ENCODE results near the gene DNASE2.

Gene DNASE2

DNA sequence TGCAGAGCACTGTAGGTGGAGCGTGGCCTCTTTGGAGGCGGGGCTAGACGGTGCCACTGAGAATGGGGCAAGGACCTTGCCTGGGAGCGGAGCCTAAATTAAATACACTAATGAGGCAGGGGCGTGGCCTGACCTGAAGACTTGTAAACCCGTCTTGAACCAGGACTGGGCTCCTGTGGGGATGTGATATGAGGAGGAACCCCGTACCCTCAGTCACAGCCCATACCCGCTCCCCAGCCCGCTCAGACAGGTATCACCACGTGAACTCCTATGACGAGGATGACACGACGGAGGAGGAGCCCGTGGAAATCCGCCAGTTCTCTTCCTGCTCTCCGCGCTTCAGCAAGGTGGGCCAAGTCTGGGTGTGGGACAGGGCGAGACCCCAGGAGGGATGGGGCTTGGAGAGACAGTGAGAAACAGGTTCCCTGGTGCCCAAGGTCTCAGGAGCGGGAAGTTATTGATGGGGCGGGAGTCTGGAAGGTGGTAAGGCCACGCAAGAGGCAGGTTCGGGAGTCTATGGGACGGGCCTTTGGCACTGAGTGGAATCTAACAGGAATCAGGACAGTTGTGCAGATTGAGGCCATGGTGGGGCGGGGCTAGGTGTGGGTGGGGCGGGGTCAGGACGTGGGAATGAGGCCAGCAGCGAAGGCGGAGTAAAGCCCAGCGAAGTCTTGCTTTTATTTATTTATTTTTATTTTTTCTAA lies 14.7 kb downstream of the DNASE2 start:
- no peak for DNase-seq (ENCODE audit: low read depth, low spot score)
- ChIA-PET CTCF (interaction anchor here (4.6 kb wide), 1 partner anchor 19 kb away, joined by 46 read pairs; no protein-coding TSS in a partner anchor), POLR2A (no interaction called here)
- TF ChIP-seq, protein P1, sequence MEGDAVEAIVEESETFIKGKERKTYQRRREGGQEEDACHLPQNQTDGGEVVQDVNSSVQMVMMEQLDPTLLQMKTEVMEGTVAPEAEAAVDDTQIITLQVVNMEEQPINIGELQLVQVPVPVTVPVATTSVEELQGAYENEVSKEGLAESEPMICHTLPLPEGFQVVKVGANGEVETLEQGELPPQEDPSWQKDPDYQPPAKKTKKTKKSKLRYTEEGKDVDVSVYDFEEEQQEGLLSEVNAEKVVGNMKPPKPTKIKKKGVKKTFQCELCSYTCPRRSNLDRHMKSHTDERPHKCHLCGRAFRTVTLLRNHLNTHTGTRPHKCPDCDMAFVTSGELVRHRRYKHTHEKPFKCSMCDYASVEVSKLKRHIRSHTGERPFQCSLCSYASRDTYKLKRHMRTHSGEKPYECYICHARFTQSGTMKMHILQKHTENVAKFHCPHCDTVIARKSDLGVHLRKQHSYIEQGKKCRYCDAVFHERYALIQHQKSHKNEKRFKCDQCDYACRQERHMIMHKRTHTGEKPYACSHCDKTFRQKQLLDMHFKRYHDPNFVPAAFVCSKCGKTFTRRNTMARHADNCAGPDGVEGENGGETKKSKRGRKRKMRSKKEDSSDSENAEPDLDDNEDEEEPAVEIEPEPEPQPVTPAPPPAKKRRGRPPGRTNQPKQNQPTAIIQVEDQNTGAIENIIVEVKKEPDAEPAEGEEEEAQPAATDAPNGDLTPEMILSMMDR (IDR thresholded peaks at IDR 0.05; ENCODE audit: insufficient read depth, low read length, missing control alignments): no peak
- no peak overlapping the region for H3K4me3 ChIP-seq (ENCODE audit: low read depth, low read length)

DNA sequence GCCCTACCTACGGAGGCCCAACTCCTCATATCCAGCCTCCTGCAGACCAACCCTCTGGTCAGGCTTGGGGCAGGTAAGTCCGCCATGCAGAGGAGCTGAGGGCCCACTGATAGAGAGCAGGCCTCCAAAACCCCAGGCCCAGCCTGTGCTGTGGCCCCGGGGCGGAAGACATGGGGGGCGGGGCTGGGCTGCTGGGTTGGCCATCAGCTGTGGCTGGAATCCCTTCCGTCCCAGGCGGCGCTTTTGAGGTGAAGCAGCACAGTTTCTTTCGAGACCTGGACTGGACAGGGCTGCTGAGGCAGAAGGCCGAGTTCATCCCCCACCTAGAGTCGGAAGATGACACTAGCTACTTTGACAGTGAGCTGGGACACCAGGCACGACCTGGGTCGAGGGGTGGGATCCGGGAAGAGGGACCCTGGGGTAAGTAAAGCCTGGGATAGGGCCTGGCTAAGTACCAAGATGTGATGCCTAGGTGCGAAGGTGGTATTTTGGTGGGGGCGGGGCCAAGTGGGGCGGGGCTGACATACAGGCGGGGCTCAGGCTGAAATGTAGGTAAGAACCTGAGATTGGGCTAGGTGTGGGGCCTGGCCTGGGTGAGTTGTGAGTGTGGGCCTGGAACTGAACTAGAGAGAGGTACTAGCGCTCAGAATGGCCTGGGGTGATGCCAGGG lies 15.4 kb downstream of the DNASE2 start:
- no peak for DNase-seq (ENCODE audit: low read depth, low spot score)
- CTCF ChIA-PET: interaction anchor here (4.6 kb wide), 1 partner anchor 19 kb away, joined by 46 read pairs; no protein-coding TSS in a partner anchor
- TF ChIP-seq, protein P1 (IDR thresholded peaks at IDR 0.05; ENCODE audit: insufficient read depth, low read length, missing control alignments): no peak
- POLR2A ChIA-PET: no interaction called here
- H3K4me3 ChIP-seq (ENCODE audit: low read depth, low read length): no peak overlapping the region

DNA sequence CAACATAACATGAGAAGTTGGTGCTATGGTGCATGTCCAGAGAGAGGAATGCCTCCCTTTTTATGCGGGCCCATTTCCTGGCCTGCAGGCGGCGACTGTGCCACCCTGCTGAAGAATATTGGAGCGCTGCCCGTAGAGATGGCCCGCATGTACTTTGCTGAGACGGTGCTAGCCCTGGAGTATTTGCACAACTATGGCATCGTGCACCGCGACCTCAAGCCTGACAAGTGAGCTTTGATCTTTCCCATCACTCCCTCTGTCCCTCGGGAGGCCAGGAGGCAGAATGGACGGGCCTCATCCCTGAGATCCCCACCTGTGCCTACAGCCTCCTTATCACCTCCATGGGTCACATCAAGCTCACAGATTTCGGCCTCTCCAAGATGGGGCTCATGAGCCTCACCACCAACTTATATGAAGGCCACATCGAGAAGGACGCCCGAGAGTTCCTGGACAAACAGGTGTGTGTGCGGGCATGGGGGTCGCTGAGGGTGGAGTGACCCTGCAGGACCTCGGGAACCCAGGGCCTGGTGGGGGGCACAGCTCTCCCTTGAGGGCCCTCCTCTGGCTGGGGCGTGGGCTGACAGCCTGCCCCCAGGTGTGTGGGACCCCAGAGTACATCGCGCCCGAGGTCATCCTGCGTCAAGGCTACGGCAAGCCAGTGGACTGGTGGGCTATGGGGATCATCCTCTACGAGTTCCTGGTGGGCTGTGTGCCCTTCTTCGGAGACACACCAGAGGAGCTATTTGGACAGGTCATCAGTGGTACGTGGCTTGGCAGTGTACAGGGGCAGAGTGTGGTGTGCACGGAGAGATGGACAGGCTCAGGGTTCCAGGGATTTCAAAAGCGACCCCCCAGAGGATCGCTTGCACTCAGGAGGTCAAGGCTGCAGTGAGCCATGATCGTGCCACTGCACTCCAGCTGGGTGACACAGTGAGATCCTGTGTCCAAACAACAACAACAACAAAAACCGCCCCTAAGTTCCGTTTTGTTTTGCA lies 16.2 kb downstream of the DNASE2 start:
- TF ChIP-seq, protein P1 (IDR thresholded peaks at IDR 0.05; ENCODE audit: insufficient read depth, low read length, missing control alignments): no peak
- CTCF ChIA-PET: interaction anchor here (1.8 to 4.6 kb wide), 2 partner anchors 18 to 107 kb away, joined by 6 to 46 read pairs; no protein-coding TSS in a partner anchor
- H3K4me3 ChIP-seq (ENCODE audit: low read depth, low read length): no peak overlapping the region
- DNase-seq (ENCODE audit: low read depth, low spot score): no peak
- POLR2A ChIA-PET: interaction anchor here (0.6 kb wide), 1 partner anchor 128 kb away, joined by 3 read pairs; the partner anchor contains the start of gene GET3

GRCh38 chr19:12864143-12864542 lies 17.1 kb downstream of the DNASE2 start:
- no peak for DNase-seq (ENCODE audit: low read depth, low spot score)
- TF ChIP-seq, protein P1 (IDR thresholded peaks at IDR 0.05; ENCODE audit: insufficient read depth, low read length, missing control alignments): no peak
- no peak overlapping the region for H3K4me3 ChIP-seq (ENCODE audit: low read depth, low read length)
- POLR2A ChIA-PET: interaction anchor here (0.6 kb wide), 1 partner anchor 127 kb away, joined by 3 read pairs; the partner anchor contains the start of gene GET3
- CTCF ChIA-PET: interaction anchor here (1.2 to 4.6 kb wide), 3 partner anchors 8 to 106 kb away, joined by 3 to 46 read pairs (median 6); no protein-coding TSS in a partner anchor

DNA sequence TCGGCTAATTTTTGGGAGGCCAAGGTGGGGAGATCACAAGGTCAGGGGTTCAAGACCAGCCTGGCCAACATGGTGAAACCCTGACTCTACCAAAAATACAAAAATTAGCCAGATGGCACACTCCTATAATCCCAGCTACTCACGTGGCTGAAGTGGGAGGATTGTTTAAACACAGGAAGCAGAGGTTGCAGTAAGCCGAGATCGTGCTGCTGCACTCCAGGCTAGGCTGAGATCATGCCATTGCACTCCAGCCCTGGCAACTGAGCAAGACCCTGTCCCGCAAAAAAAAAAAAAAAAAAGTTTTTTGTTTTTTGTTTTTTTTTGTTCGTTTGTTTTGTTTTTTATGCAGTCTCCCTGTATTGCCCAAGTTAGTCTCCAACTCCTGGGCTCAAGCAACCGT lies 21.7 kb downstream of the DNASE2 start:
- ChIA-PET POLR2A (no interaction called here), CTCF (interaction anchor here (3.8 kb wide), 1 partner anchor 11 kb away, joined by 24 read pairs; no protein-coding TSS in a partner anchor)
- no peak overlapping the region for H3K4me3 ChIP-seq (ENCODE audit: low read depth, low read length)
- TF ChIP-seq, protein P1 (IDR thresholded peaks at IDR 0.05; ENCODE audit: insufficient read depth, low read length, missing control alignments): no peak
- DNase-seq (ENCODE audit: low read depth, low spot score): no peak
